B cell (primary cell): ENCODE measurements around the gene MPI. TPM values are rescaled to one million over a fixed set of nuclear protein-coding genes. Genes with fewer than 3 reads are reported as not detected.

Experiments
- ATAC-seq: fragments of 200-7000 bp; cut with Tn5 transposase; one replicate; pipeline ENCODE4 v1.10.0; 2021; ENCODE audit warnings: low read depth, mild to moderate bottlenecking, moderate number of reproducible peaks, moderate library complexity
- CTCF ChIA-PET: fragments of 350-600 bp; sonication (Branson Sonifier 250); formaldehyde crosslinking; loops from one replicate; lab custom pipeline; 2021; ENCODE audit warnings: antibody characterized with exemption, inconsistent platforms; lab: Charles Lee
- POLR2A ChIA-PET: fragments of 350-600 bp; sonication (Branson Sonifier 250); formaldehyde crosslinking; loops from one replicate; lab custom pipeline; 2021; ENCODE audit warnings: antibody characterized with exemption; lab: Charles Lee
- DNase-seq: peaks from one replicate; pipeline ENCODE4 v3.0.0; 2013
- H2AFZ ChIP-seq: 2 replicates; pipeline ENCODE4 v1.6.1; 2012; ENCODE audit warnings: mild to moderate bottlenecking, low read depth, low read length; ENCODE audit not compliant: insufficient read depth, poor library complexity, severe bottlenecking
- H3K27ac ChIP-seq, 2 donors: 1 replicate in 1 of 2; 2 replicates in 1 of 2; pipeline ENCODE4 v1.5.1; 2012 to 2013; ENCODE audit warnings: low read length in 2 of 2, mild to moderate bottlenecking in 2 of 2, moderate library complexity in 1 of 2
- H3K27me3 ChIP-seq, 4 experiments: fragments of 200-600 bp in 1 of 4; sonication (generic) in 1 of 4; replicated peaks in 1 of 4; 1 replicate in 2 of 4; 2 replicates in 2 of 4; pipeline versions ENCODE4 v1.6.1 to v1.7.0; 2013 to 2016; ENCODE audit warnings: low read length in 3 of 4, mild to moderate bottlenecking in 2 of 4, mixed read lengths in 1 of 4, moderate library complexity in 1 of 4; ENCODE audit not compliant: insufficient read depth in 4 of 4, control insufficient read depth in 3 of 4; ENCODE audit errors: control extremely low read depth in 1 of 4
- H3K36me3 ChIP-seq, 2 experiments: replicated peaks in 1 of 2; 1 replicate in 1 of 2; 2 replicates in 1 of 2; pipeline versions ENCODE4 v1.6.1 to v1.7.1; 2013; ENCODE audit warnings: low read length in 1 of 2; ENCODE audit not compliant: insufficient read depth in 2 of 2, control insufficient read depth in 1 of 2; ENCODE audit errors: control extremely low read depth in 1 of 2, extremely low read depth in 1 of 2
- H3K4me1 ChIP-seq, 2 donors: fragments of 200-600 bp in 1 of 2; sonication (generic) in 1 of 2; 1 replicate in 1 of 2; 2 replicates in 1 of 2; pipeline versions ENCODE4 v1.5.1 to v1.6.1; 2013 to 2017; ENCODE audit warnings: low read length in 2 of 2; ENCODE audit not compliant: control insufficient read depth in 2 of 2, insufficient read depth in 2 of 2
- H3K4me2 ChIP-seq: replicated peaks from 2 replicates; pipeline ENCODE3; 2012; ENCODE audit warnings: mild to moderate bottlenecking, low read depth, low read length; ENCODE audit not compliant: poor library complexity, severe bottlenecking
- H3K4me3 ChIP-seq, 5 experiments: fragments of 200-600 bp in 1 of 5; sonication (generic) in 1 of 5; 1 replicate in 3 of 5; 2 replicates in 2 of 5; pipeline versions ENCODE4 v1.5.1 to v1.7.0; 2011 to 2016; ENCODE audit warnings: low read length in 4 of 5, mild to moderate bottlenecking in 4 of 5, low read depth in 2 of 5, control low read depth in 1 of 5, moderate library complexity in 1 of 5; ENCODE audit not compliant: insufficient read depth in 1 of 5; ENCODE audit errors: control extremely low read depth in 1 of 5, extremely low read depth in 1 of 5
- H3K79me2 ChIP-seq: fragments of 200-600 bp; sonication (generic); one replicate; pipeline ENCODE4 v1.6.0; 2016; ENCODE audit warnings: low read length; ENCODE audit not compliant: control insufficient read depth, insufficient read depth
- H3K9ac ChIP-seq: fragments of 200-600 bp; sonication (generic); 2 replicates; pipeline ENCODE4 v1.6.1; 2017; ENCODE audit warnings: mild to moderate bottlenecking, low read length, moderate library complexity
- H3K9me3 ChIP-seq, 3 donors: one replicate each; pipeline versions ENCODE4 v1.6.1 to v1.7.1; 2013; ENCODE audit warnings: low read length in 2 of 3; ENCODE audit not compliant: control insufficient read depth in 2 of 3, insufficient read depth in 1 of 3; ENCODE audit errors: control extremely low read depth in 1 of 3
- H4K20me1 ChIP-seq: 2 replicates; pipeline ENCODE4 v1.6.0; 2012; ENCODE audit warnings: mild to moderate bottlenecking, low read length; ENCODE audit not compliant: insufficient read depth, control insufficient read depth, poor library complexity, severe bottlenecking
- H3K27ac Mint-ChIP-seq: one replicate; pipeline ENCODE4 v1.8.0; 2021; ENCODE audit warnings: mixed read lengths
- H3K27me3 Mint-ChIP-seq: one replicate; pipeline ENCODE4 v1.8.0; 2021; ENCODE audit warnings: mixed read lengths
- H3K4me1 Mint-ChIP-seq: one replicate; pipeline ENCODE4 v1.8.0; 2021; ENCODE audit warnings: mixed read lengths
- H3K4me3 Mint-ChIP-seq: one replicate; pipeline ENCODE4 v1.8.0; 2021; ENCODE audit warnings: mixed read lengths
- H3K9me3 Mint-ChIP-seq: one replicate; pipeline ENCODE4 v1.8.0; 2022; ENCODE audit warnings: mixed read lengths; ENCODE audit not compliant: insufficient read depth
- EZH2 ChIP-seq: IDR thresholded peaks from 2 replicates; pipeline ENCODE4 v1.6.1; 2012; ENCODE audit warnings: borderline replicate concordance, low read depth, mild to moderate bottlenecking, moderate library complexity, low read length; ENCODE audit not compliant: insufficient read depth, poor library complexity, severe bottlenecking
- WGBS: methylation state at CpG from one replicate; pipeline ENCODE4 v1.1.5; 2013; ENCODE audit warnings: missing lambda C conversion rate; ENCODE audit not compliant: insufficient coverage; 5-methylcytosine and 5-hydroxymethylcytosine counted together
- intact Hi-C: fragments of 100-400 bp; cut with micrococcal nuclease; formaldehyde crosslinking; loops from one replicate; pipeline ENCODE4 v1.10.0; 2022
- polyA plus RNA-seq: library from polyadenylated mRNA; depleted of rRNA; stranded (reverse); fragments of >200 nt; gene quantifications from 2 replicates; pipeline ENCODE4 v1.2.3, GENCODE V29; 2012
- total RNA-seq, 2 donors: library from RNA; stranded (reverse); fragments of 120-200 nt in 1 of 2; gene quantifications; 1 replicate in 1 of 2; 2 replicates in 1 of 2; pipeline versions ENCODE4 v1.2.3 to v1.2.4, GENCODE V29; 2013 to 2022
- TF ChIP-seq, protein P1 (sequence below): fragments of 200-600 bp; IDR thresholded peaks from one replicate; pipeline ENCODE4 v1.8.0; 2022; ENCODE audit warnings: antibody characterized with exemption, mild to moderate bottlenecking

Gene MPI
- total and polyA plus RNA-seq, 2 donors (not counting 1 experiment from before 2014, with no cell fraction given) = 37.2 to 59.8 TPM

DNA sequence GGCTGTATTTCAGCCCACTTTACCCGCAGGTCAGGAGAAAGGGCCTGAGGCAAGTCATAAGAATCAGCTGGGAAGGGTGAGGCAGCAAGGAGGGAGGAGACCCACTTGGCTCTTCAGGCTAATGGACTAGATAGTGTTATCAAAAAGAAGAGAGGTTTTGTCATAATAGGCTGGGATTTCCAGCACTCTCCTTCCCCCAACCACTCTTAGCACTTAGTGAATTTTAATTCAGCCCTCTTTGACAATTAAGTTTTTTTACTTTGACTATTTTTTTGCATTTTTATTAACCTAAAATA, 771 bp downstream of the MPI start:
- H2AFZ ChIP-seq = peak overlapping the region; percentile 99
- peaks cover 25 to 38% of the 10 kb centered on the region in 2 donors for H3K4me1 ChIP-seq

DNA sequence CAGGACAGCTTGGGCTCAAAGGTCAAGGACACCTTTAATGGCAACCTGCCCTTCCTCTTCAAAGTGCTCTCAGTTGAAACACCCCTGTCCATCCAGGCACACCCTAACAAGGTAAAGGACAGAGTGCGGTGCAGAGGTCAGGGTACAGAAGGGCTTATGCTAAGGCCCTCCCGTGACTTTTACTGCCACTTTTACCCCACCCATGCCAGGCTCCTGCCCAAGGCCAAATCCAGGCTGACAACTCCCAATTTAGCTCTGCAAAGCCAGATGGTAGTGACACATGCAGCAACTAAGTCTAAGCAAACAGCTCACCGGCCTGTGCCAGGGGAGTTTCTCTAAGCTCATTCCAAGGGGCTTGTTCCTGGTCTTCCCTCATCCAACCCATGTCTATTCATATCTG, 1.6 kb downstream of the MPI start:
- H2AFZ ChIP-seq = no peak overlapping the region
- H3K4me3 ChIP-seq = no peak overlapping the region
- no peak overlapping the region for H3K4me2 ChIP-seq
- Mint-ChIP-seq H3K4me1 (peaks cover 39% of the 10 kb centered on the region), H3K27me3 (no peaks in the 10 kb centered on the region), H3K27ac (peak overlapping the region; percentile 10), H3K9me3 (no peaks in the 10 kb centered on the region), H3K4me3 (peak overlapping the region; percentile 46)
- H3K36me3 ChIP-seq = peaks cover 0 to 6% of the 10 kb centered on the region in 2 experiments
- no peak for DNase-seq
- no peak overlapping the region for H3K9ac ChIP-seq
- no peak for TF ChIP-seq EZH2
- TF ChIP-seq, protein P1, sequence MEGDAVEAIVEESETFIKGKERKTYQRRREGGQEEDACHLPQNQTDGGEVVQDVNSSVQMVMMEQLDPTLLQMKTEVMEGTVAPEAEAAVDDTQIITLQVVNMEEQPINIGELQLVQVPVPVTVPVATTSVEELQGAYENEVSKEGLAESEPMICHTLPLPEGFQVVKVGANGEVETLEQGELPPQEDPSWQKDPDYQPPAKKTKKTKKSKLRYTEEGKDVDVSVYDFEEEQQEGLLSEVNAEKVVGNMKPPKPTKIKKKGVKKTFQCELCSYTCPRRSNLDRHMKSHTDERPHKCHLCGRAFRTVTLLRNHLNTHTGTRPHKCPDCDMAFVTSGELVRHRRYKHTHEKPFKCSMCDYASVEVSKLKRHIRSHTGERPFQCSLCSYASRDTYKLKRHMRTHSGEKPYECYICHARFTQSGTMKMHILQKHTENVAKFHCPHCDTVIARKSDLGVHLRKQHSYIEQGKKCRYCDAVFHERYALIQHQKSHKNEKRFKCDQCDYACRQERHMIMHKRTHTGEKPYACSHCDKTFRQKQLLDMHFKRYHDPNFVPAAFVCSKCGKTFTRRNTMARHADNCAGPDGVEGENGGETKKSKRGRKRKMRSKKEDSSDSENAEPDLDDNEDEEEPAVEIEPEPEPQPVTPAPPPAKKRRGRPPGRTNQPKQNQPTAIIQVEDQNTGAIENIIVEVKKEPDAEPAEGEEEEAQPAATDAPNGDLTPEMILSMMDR = no peak
- peaks cover 16% of the 10 kb centered on the region for H3K79me2 ChIP-seq
- intact Hi-C loops = loop anchor here (5.0 kb wide), 1 partner anchor 46 kb away; the partner anchor contains the start of gene COX5A
- ATAC-seq = no peak
- no peaks in the 10 kb centered on the region for H3K27me3 ChIP-seq
- POLR2A ChIA-PET = no interaction called here
- H3K4me1 ChIP-seq = peaks cover 25 to 38% of the 10 kb centered on the region in 2 donors
- H3K9me3 ChIP-seq = no peaks in the 10 kb centered on the region
- H3K27ac ChIP-seq = no peak overlapping the region
- CTCF ChIA-PET = interaction anchor here (0.9 to 2.3 kb wide), 3 partner anchors 10 to 260 kb away, joined by 3 to 25 read pairs (median 5); no protein-coding TSS in a partner anchor
- WGBS = 94% methylated on average over 3 of the region's 3 CpGs
- H4K20me1 ChIP-seq = no peaks in the 10 kb centered on the region

More for the DNA sequence above, 771 bp downstream of the MPI start:
- TF ChIP-seq, protein P1 = no peak
- Mint-ChIP-seq H3K4me3 (peak overlapping the region; percentile 93), H3K9me3 (no peaks in the 10 kb centered on the region), H3K27me3 (no peaks in the 10 kb centered on the region), H3K27ac (peak overlapping the region; percentile 74), H3K4me1 (peaks cover 39% of the 10 kb centered on the region)
- no peaks in the 10 kb centered on the region for H3K27me3 ChIP-seq
- no peaks in the 10 kb centered on the region for H3K9me3 ChIP-seq
- peak overlapping the region; percentile 97 for H3K4me2 ChIP-seq
- H3K9ac ChIP-seq = peak overlapping the region; percentile 92
- 0% methylated on average over 1 of the region's 1 CpG for WGBS
- peak overlapping the region in 1 of 2 donors; percentile 77 for H3K27ac ChIP-seq
- intact Hi-C loops = loop anchor here (1.0 to 5.0 kb wide), 4 partner anchors 11 to 194 kb away; partner anchors contain the start of genes COX5A, EDC3 and SCAMP2
- H4K20me1 ChIP-seq = no peaks in the 10 kb centered on the region
- H3K79me2 ChIP-seq = peaks cover 16% of the 10 kb centered on the region
- POLR2A ChIA-PET = interaction anchor here (1.0 to 1.7 kb wide), 3 partner anchors 11 to 97 kb away, joined by 3 to 4 read pairs (median 3); no protein-coding TSS in a partner anchor
- peak overlapping the region; percentile 53 to 94 (median 87) for H3K4me3 ChIP-seq
- ATAC-seq (no peak), DNase-seq (no peak)
- CTCF ChIA-PET = interaction anchor here (0.6 to 2.9 kb wide), 4 partner anchors 11 to 91 kb away, joined by 3 to 12 read pairs (median 4); no protein-coding TSS in a partner anchor
- H3K36me3 ChIP-seq = peaks cover 0 to 6% of the 10 kb centered on the region in 2 experiments
